GM20000 (cell line): ENCODE results near the gene PCDHA1.

Experiments
- DNase-seq: peaks from one replicate; pipeline ENCODE4 v3.0.0; 2012; ENCODE audit warnings: low spot score
- CTCF ChIP-seq: IDR thresholded peaks from 2 replicates; pipeline ENCODE4 v1.5.1; 2012; ENCODE audit warnings: mild to moderate bottlenecking, control low read depth; ENCODE audit errors: extremely low read depth, missing control alignments

The PCDHA1 gene

GRCh38 chr5:140877262-140877581 lies 91.3 kb downstream of the PCDHA1 start:
- TF ChIP-seq CTCF, result no peak
- DNase-seq, result no peak

- TF ChIP-seq CTCF, result no peak
- DNase-seq, result peak; percentile 4
Measured at GRCh38 chr5:140881889-140882590, 96.1 kb downstream of the PCDHA1 start, which contains the start of gene PCDHA13. TSS of gene PCDHA13 (plus strand) at chr5:140882124. CDS start at chr5:140882269, 145 bp downstream.

DNA sequence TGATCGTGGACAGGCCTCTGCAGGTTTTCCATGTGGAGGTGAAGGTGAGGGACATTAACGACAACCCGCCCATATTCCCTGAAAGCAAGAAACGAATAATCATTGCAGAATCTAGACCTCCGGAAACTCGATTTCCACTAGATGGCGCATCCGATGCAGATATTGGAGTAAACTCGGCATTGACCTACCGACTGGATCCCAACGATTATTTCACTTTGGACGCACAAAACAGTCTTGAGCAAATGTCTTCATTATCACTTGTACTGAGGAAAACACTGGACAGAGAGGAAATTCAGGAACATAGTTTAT lies 96.6 kb downstream of the PCDHA1 start:
- TF ChIP-seq CTCF, result no peak
- no peak for DNase-seq

- TF ChIP-seq CTCF, result no peak
- peak; percentile 12 for DNase-seq
Measured at GRCh38 chr5:140883373-140883772, 97.4 kb downstream of the PCDHA1 start.

- peak; percentile 17 for DNase-seq
- TF ChIP-seq CTCF, result no peak
Measured at GRCh38 chr5:140883927-140884697, 98.2 kb downstream of the PCDHA1 start.

GRCh38 chr5:140916325-140916724 lies 130.4 kb downstream of the PCDHA1 start:
- no peak for TF ChIP-seq CTCF
- DNase-seq, result no peak

DNA sequence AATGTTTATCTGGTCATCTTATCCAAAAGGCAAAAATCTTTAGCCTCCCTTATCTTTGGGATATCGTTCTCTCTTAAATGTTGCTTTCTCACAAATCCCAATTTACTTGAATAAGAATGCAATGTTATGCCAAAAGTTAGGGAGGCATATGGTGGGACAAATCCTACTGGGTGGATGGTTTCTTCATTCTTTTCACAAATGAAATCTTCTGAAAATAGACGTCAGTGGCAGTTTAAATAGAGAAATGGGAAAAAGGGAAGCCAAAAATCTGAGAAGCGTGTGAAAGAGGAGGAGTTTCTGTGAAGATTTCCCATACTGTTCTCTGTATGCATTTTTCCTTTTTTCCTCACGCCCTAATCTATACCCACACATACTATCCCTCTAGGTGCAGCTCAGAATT lies 137.7 kb downstream of the PCDHA1 start:
- no peak for DNase-seq
- TF ChIP-seq CTCF, result no peak
